Adrenal gland (tissue), 5 donors: ENCODE data around the gene WDTC1.

Experiments used
- POLR2A ChIP-seq, 2 donors: fragments of 450-650 bp; IDR thresholded peaks; one replicate each; pipeline ENCODE4 v1.6.1; 2017; ENCODE audit warnings: antibody characterized with exemption in 2 of 2, mild to moderate bottlenecking in 2 of 2, moderate library complexity in 1 of 2
- TF ChIP-seq, protein P1 (sequence below), 6 experiments: fragments of 450-650 bp in 4 of 6; fragments of 200-600 bp in 2 of 6; sonication (generic) in 1 of 6; IDR thresholded peaks; 1 replicate in 5 of 6; 2 replicates in 1 of 6; pipeline versions ENCODE4 v1.5.1 to v1.8.0; 2016 to 2021; ENCODE audit warnings: antibody characterized with exemption in 6 of 6, mild to moderate bottlenecking in 2 of 6, moderate library complexity in 1 of 6
- donor health status: DM: no; HTN: no; CAD: no.

- TF ChIP-seq, protein P1, sequence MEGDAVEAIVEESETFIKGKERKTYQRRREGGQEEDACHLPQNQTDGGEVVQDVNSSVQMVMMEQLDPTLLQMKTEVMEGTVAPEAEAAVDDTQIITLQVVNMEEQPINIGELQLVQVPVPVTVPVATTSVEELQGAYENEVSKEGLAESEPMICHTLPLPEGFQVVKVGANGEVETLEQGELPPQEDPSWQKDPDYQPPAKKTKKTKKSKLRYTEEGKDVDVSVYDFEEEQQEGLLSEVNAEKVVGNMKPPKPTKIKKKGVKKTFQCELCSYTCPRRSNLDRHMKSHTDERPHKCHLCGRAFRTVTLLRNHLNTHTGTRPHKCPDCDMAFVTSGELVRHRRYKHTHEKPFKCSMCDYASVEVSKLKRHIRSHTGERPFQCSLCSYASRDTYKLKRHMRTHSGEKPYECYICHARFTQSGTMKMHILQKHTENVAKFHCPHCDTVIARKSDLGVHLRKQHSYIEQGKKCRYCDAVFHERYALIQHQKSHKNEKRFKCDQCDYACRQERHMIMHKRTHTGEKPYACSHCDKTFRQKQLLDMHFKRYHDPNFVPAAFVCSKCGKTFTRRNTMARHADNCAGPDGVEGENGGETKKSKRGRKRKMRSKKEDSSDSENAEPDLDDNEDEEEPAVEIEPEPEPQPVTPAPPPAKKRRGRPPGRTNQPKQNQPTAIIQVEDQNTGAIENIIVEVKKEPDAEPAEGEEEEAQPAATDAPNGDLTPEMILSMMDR (IDR thresholded peaks at IDR 0.05), result no peak
- no peak for TF ChIP-seq POLR2A (IDR thresholded peaks at IDR 0.05)
Measured at GRCh38 chr1:27216466-27216865, 18.0 kb upstream of the WDTC1 start.
